Epithelial cell of proximal tubule (primary cell): Measurements from ENCODE around the gene NFATC3. TPM values are rescaled to one million over a fixed set of nuclear protein-coding genes. Genes with fewer than 3 reads are reported as not detected.

Experiments used
- DNase-seq: peaks from one replicate; pipeline ENCODE4 v3.0.0-alpha.2; 2011; ENCODE audit warnings: low read depth
- H3K4me3 ChIP-seq: 2 replicates; pipeline ENCODE4 v1.5.1; 2011; ENCODE audit warnings: low read depth, mild to moderate bottlenecking, low read length
- CTCF ChIP-seq: conservative IDR thresholded peaks from 2 replicates; pipeline ENCODE4 v1.5.1; 2012; ENCODE audit warnings: low read depth, mild to moderate bottlenecking, low read length
- total RNA-seq: library from RNA; depleted of rRNA; stranded (reverse); fragments of >200 nt; gene quantifications from 2 replicates; pipeline ENCODE4 v1.2.3, GENCODE V29; 2015

Gene NFATC3
- total RNA-seq, 1 donor from 2014 or later: 24.7 TPM

GRCh38 chr16:68179196-68179795 lies 94.1 kb downstream of the NFATC3 start:
- no peak for TF ChIP-seq CTCF
- H3K4me3 ChIP-seq: no peak overlapping the region
- no peak for DNase-seq

DNA sequence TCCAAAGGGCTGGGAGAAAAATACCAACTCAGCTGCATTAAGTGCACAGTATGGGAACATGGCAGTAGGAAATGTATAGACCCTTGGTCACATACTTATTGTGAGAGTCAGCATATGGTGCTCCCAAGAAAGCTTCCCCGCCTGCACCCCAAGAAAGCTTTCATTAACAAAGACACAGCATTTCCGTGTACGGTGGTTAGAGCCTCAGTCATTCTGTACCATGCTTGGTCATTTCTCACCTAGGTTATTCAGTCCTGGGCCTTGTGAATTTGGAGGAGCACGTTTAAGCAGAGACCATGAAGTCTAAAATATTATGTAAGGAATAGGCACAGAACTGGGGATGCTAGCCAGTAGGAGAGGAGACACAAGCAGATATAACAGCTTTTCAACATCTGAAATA lies 94.7 kb downstream of the NFATC3 start:
- no peak for TF ChIP-seq CTCF
- no peak for DNase-seq
- H3K4me3 ChIP-seq: no peak overlapping the region

- no peak for TF ChIP-seq CTCF
- no peak for DNase-seq
Observed at GRCh38 chr16:68183046-68183445, 97.9 kb downstream of the NFATC3 start.

GRCh38 chr16:68186877-68187276 lies 101.7 kb downstream of the NFATC3 start:
- TF ChIP-seq CTCF: no peak
- DNase-seq: no peak
- no peak overlapping the region for H3K4me3 ChIP-seq

More at GRCh38 chr16:68183046-68183445, 97.9 kb downstream of the NFATC3 start:
- no peak overlapping the region for H3K4me3 ChIP-seq

DNA sequence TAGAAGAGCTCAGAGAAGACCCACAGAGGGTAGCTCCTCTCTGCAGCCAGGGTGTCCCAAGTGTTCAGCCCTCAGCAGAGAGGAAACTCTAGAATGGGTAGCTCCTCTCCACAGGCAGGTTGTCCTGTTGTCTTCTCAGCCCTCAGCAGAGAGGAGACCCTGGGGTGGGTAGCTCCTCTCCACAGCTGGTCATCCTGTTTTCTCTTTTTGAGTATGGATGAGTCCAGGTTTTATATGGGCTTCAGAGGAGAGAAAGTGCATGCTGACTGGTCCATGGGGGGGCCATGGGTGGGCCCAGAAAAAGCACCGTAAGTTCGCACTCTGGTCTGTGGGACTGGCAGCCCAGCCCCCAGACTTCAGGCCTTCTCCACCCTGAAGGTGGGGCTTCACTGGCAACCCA lies 102.3 kb downstream of the NFATC3 start:
- no peak for TF ChIP-seq CTCF
- no peak overlapping the region for H3K4me3 ChIP-seq
- DNase-seq: no peak

GRCh38 chr16:68188170-68188569 lies 103.0 kb downstream of the NFATC3 start:
- no peak for TF ChIP-seq CTCF
- no peak for DNase-seq

GRCh38 chr16:68190081-68190480 lies 104.9 kb downstream of the NFATC3 start:
- DNase-seq: no peak
- no peak overlapping the region for H3K4me3 ChIP-seq
- TF ChIP-seq CTCF: no peak

More at GRCh38 chr16:68188170-68188569, 103.0 kb downstream of the NFATC3 start:
- H3K4me3 ChIP-seq: no peak overlapping the region
